K562 (cell line): ENCODE measurements around the gene GARRE1. TPM values are rescaled to one million over a fixed set of nuclear protein-coding genes. Genes with fewer than 3 reads are reported as not detected.

Experiments
- ATF3 ChIP-seq, 2 experiments: fragments of 450-650 bp in 1 of 2; sonication (generic) in 1 of 2; formaldehyde crosslinking in 1 of 2; IDR thresholded peaks in 1 of 2; conservative IDR thresholded peaks in 1 of 2; 2 replicates each; pipeline versions ENCODE4 v1.6.1 to v1.8.1; 2016 to 2023; ENCODE audit warnings: mild to moderate bottlenecking in 2 of 2, moderate library complexity in 2 of 2, inconsistent platforms in 1 of 2, missing genetic modification reagents in 1 of 2
- CHAMP1 ChIP-seq: fragments of 450-650 bp; IDR thresholded peaks from 2 replicates; pipeline ENCODE4 v1.6.1; 2016; ENCODE audit warnings: mild to moderate bottlenecking
- CXXC5 ChIP-seq: fragments of 250-450 bp; sonication (Bioruptor Pico); IDR thresholded peaks from 2 replicates; pipeline ENCODE4 v1.8.0; 2022; ENCODE audit warnings: inconsistent platforms, mild to moderate bottlenecking, moderate library complexity
- FOXJ2 ChIP-seq: fragments of 200-800 bp; sonication (Bioruptor generic); IDR thresholded peaks from 2 replicates; pipeline ENCODE4 v1.6.1; 2016; ENCODE audit warnings: missing genetic modification characterization, missing compliant biosample characterization
- KDM4B ChIP-seq, 2 experiments: fragments of 450-650 bp in 1 of 2; sonication (generic) in 1 of 2; IDR thresholded peaks; 2 replicates each; pipeline ENCODE4 v1.6.1; 2016 to 2017; ENCODE audit warnings: borderline replicate concordance in 2 of 2, antibody characterized with exemption in 1 of 2, low read depth in 1 of 2, mild to moderate bottlenecking in 1 of 2
- NFIC ChIP-seq: fragments of 450-650 bp; IDR thresholded peaks from 2 replicates; pipeline ENCODE4 v1.6.1; 2017; ENCODE audit warnings: mild to moderate bottlenecking, inconsistent platforms
- POLR2H ChIP-seq: IDR thresholded peaks from 2 replicates; pipeline ENCODE4 v1.6.1; 2016; ENCODE audit warnings: missing genetic modification characterization, low read depth, mild to moderate bottlenecking, control low read depth, missing compliant biosample characterization, moderate library complexity
- PRMT5 ChIP-seq: sonication (generic); formaldehyde crosslinking; IDR thresholded peaks from 2 replicates; pipeline ENCODE4 v1.5.0; 2020; ENCODE audit warnings: missing genetic modification reagents
- RFX1 ChIP-seq: fragments of 450-650 bp; IDR thresholded peaks from 2 replicates; pipeline ENCODE4 v1.6.1; 2016; ENCODE audit warnings: mild to moderate bottlenecking, moderate library complexity
- SMAD1 ChIP-seq: fragments of 150-350 bp; IDR thresholded peaks from 2 replicates; pipeline ENCODE4 v1.6.1; 2014; ENCODE audit warnings: low read length, low read depth; ENCODE audit not compliant: partially characterized antibody
- YBX1 ChIP-seq: fragments of 450-650 bp; IDR thresholded peaks from 2 replicates; pipeline ENCODE4 v1.7.1; 2016; ENCODE audit warnings: mild to moderate bottlenecking
- ZNF121 ChIP-seq: sonication (generic); formaldehyde crosslinking; conservative IDR thresholded peaks from 2 replicates; pipeline ENCODE4 v1.8.0; 2022; ENCODE audit warnings: missing genetic modification reagents
- ZNF280B ChIP-seq: fragments of 250-450 bp; sonication (Bioruptor Pico); IDR thresholded peaks from 2 replicates; pipeline ENCODE4 v1.5.1; 2021; ENCODE audit warnings: mild to moderate bottlenecking
- polyA plus RNA-seq, 8 experiments: library from polyadenylated mRNA; depleted of rRNA in 4 of 8; stranded (reverse) in 5 of 8; unstranded in 3 of 8; fragments of >200 nt; fragmentation: Nextera tagmentation in 2 of 8; fragmentation: Illumina TruSeq in 1 of 8; extraction: Ambion mirVana in 2 of 8; extraction: Trizol in 1 of 8; gene quantifications; 2 replicates each; pipeline versions ENCODE4 v1.2.1 to v1.2.3, GENCODE V29; 2011 to 2014; ENCODE audit warnings: inconsistent platforms in 1 of 8, missing spikeins in 1 of 8
- total RNA-seq, 7 experiments: library from RNA; depleted of rRNA in 6 of 7; stranded (reverse); fragments of >200 nt in 6 of 7; fragmentation: Illumina TruSeq in 2 of 7; extraction: Trizol in 2 of 7; gene quantifications; 2 replicates each; pipeline versions ENCODE4 v1.2.1 to v1.2.3, GENCODE V29; 2011 to 2021; ENCODE audit warnings: low replicate concordance in 1 of 7
- TF ChIP-seq, protein P1 (sequence below): IDR thresholded peaks from 2 replicates; pipeline ENCODE4 v1.6.1; 2014; ENCODE audit warnings: antibody characterized with exemption
- TF ChIP-seq, protein P2 (sequence below): IDR thresholded peaks from 2 replicates; pipeline ENCODE4 v1.6.1; 2011; ENCODE audit warnings: borderline replicate concordance, low read depth, mild to moderate bottlenecking, moderate library complexity, low read length; ENCODE audit not compliant: insufficient read depth, poor library complexity, severe bottlenecking
- TF ChIP-seq, protein P3 (sequence below), 2 experiments: fragments of 450-650 bp; IDR thresholded peaks; 2 replicates each; pipeline ENCODE4 v1.6.1; 2016

The GARRE1 gene
- total and polyA plus RNA-seq, 9 of the 15 experiments (the other 6 are each of a cell fraction or from before 2014, with no cell fraction given) = 1.6 to 12.8 (median 7.5) TPM

- TF ChIP-seq, protein P1, sequence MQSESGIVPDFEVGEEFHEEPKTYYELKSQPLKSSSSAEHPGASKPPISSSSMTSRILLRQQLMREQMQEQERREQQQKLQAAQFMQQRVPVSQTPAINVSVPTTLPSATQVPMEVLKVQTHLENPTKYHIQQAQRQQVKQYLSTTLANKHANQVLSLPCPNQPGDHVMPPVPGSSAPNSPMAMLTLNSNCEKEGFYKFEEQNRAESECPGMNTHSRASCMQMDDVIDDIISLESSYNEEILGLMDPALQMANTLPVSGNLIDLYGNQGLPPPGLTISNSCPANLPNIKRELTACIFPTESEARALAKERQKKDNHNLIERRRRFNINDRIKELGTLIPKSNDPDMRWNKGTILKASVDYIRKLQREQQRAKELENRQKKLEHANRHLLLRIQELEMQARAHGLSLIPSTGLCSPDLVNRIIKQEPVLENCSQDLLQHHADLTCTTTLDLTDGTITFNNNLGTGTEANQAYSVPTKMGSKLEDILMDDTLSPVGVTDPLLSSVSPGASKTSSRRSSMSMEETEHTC = no peak
- TF ChIP-seq POLR2H (tag) (peak; percentile 20; the same call in 1 of the 2 replicates), ZNF280B (no peak), ZNF121 (CRISPR knock-in tag) (no peak), KDM4B (IDR thresholded peaks at IDR 0.05; ENCODE audit: borderline replicate concordance in 2 of 2, low read depth in 1 of 2) (no peak), ATF3 (IDR thresholded peaks at IDR 0.05) (no peak), ATF3 (CRISPR knock-in tag; conservative IDR thresholded peaks at IDR 0.05) (no peak), YBX1 (no peak), PRMT5 (CRISPR knock-in tag) (no peak), NFIC (peak; percentile 95), CXXC5 (CRISPR knock-in tag) (peak; percentile 58), SMAD1 (no peak), FOXJ2 (tag) (peak; percentile 64; the same call in 1 of the 2 replicates), RFX1 (no peak), CHAMP1 (no peak)
- TF ChIP-seq, protein P2, sequence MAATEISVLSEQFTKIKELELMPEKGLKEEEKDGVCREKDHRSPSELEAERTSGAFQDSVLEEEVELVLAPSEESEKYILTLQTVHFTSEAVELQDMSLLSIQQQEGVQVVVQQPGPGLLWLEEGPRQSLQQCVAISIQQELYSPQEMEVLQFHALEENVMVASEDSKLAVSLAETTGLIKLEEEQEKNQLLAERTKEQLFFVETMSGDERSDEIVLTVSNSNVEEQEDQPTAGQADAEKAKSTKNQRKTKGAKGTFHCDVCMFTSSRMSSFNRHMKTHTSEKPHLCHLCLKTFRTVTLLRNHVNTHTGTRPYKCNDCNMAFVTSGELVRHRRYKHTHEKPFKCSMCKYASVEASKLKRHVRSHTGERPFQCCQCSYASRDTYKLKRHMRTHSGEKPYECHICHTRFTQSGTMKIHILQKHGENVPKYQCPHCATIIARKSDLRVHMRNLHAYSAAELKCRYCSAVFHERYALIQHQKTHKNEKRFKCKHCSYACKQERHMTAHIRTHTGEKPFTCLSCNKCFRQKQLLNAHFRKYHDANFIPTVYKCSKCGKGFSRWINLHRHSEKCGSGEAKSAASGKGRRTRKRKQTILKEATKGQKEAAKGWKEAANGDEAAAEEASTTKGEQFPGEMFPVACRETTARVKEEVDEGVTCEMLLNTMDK = no peak
- TF ChIP-seq, protein P3, sequence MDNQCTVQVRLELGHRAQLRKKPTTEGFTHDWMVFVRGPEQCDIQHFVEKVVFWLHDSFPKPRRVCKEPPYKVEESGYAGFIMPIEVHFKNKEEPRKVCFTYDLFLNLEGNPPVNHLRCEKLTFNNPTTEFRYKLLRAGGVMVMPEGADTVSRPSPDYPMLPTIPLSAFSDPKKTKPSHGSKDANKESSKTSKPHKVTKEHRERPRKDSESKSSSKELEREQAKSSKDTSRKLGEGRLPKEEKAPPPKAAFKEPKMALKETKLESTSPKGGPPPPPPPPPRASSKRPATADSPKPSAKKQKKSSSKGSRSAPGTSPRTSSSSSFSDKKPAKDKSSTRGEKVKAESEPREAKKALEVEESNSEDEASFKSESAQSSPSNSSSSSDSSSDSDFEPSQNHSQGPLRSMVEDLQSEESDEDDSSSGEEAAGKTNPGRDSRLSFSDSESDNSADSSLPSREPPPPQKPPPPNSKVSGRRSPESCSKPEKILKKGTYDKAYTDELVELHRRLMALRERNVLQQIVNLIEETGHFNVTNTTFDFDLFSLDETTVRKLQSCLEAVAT (IDR thresholded peaks at IDR 0.05) = peak in 1 of 2 experiments; percentile 93; a peak in 2 of 4 replicates
Measured at GRCh38 chr19:34217952-34218817, 36.2 kb upstream of the GARRE1 start (continued).
